HG03457 (cell line): ENCODE measurements around the gene UBXN6.

Experiments used
- ATAC-seq: cut with Tn5 transposase; IDR thresholded peaks from one replicate; pipeline ENCODE4 v1.9.1; 2021; ENCODE audit warnings: moderate number of reproducible peaks; ENCODE audit not compliant: unreplicated experiment

The UBXN6 gene

DNA sequence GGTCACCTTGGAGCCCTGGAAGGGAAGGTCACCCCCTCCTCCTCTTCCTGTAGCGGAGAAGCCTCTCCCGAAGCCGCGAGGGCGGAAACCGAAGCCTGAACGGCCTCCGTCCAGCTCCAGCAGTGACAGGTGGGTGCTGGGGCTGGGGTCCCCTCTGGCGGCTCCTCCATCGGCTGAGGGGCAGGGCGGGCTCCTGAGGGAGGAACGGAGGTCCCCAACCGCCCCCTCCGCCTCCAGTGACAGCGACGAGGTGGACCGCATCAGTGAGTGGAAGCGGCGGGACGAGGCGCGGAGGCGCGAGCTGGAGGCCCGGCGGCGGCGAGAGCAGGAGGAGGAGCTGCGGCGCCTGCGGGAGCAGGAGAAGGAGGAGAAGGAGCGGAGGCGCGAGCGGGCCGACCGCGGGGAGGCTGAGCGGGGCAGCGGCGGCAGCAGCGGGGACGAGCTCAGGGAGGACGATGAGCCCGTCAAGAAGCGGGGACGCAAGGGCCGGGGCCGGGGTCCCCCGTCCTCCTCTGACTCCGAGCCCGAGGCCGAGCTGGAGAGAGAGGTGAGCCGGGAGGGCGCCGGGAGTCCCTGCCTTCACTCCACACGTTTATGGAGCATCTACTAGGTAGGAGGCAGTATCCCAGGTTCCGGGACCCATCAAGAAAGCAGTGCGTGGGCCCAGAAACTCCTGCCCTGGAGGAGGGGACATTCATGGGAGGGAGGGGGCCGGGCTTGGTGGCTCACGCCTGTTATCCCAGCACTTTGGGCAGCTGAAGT, 36.5 kb upstream of the UBXN6 start:
- no peak for ATAC-seq

DNA sequence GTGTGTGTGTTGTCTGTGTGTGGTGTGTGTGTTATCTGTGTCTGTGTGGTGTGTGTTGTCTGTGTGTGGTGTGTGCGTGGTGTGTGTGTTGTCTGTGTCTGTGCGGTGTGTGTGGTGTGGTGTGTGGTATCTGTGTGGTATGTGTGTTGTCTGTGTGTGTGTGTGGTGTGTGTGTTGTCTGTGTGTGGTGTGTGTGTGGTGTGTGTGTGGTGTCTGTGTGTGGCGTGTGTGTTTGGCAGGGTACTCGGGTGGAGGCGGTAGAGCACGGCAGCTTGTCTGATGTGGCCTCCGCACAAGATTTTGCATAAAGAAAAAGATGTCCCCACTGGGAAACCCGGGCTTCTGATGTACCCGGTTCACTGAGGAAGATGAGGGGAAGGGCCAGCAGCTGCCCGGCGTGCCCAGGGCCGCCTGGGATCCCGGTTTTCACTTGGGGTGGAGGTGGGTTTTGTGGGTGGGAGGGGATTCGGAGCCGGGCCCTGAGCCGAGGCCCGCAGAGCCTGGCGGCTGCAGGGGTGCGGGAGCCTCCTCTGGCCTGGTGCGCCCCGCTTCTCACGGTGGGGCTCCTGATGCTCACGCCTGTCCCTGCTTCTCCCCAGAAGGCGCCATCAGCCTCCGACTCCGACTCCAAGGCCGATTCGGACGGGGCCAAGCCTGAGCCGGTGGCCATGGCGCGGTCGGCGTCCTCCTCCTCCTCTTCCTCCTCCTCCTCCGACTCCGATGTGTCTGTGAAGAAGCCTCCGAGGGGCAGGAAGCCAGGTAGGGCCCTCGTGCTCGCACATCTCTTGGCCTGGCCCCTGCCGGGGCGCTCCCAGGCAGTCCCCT, 35.7 kb upstream of the UBXN6 start:
- ATAC-seq = no peak

DNA sequence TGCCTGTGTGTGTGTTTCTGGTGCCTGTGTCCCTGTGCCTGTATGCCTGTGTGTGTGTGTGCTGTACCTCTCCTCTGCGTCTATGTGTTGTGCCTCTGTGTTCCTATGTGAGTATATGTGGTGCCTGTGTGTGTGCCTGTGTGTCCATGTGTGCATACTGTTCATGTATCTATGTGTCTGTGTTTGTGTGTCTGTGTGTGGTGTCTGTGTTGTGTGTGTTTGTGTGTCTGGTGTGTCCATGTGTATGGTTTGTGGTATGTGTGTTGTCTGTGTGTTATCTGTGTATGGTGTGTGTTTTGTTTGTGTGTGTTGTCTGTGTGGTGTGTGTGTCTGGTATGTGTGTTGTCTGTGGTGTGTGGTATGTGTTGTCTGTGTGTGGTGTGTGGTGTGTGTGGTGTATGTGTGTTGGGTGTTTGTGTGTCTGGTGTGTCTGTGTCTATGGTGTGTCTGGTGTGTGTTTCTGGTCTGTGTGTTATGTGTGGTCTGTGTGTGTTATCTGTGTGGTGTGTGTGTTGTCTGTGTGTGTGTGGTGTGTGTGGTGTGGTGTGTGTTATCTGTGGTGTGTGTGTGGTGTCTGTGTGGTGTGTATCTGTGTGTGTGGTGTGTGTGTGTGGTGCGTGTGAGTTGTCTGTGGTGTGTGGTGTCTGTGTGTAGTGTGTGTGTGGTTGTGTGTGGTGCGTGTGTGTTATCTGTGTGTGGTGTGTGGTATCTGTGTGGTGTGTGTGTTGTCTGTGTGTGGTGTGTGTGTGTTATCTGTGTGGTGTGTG, 34.9 kb upstream of the UBXN6 start:
- no peak for ATAC-seq

DNA sequence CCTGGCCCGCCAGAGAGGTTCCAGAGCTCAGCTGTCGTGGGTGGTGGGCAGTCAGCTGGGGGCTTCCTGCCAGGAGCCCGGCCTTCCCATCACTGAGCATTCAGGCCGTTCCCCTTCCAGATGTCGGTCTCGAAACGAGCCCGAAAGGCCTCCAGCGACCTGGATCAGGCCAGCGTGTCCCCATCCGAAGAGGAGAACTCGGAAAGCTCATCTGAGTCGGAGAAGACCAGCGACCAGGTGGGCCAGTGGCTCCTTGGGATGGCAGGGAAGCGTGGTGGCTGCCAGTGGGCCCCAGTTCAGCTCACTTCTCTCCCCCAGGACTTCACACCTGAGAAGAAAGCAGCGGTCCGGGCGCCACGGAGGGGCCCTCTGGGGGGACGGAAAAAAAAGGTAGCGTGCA, 33.9 kb upstream of the UBXN6 start:
- ATAC-seq = no peak

DNA sequence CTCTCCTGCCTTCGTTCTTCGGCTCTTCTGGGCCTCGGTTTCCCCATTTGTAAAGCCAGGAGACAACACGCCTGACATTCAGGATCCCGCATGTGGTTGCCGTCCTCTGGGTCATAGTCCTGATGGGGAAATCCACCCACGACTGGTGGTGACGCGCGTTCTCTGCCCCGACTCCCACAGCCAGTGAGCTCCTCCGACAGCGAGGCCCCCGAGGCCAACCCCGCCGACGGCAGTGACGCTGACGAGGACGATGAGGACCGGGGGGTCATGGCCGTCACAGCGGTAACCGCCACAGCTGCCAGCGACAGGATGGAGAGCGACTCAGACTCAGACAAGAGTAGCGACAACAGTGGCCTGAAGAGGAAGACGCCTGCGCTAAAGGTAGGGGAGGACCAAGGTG, 30.9 kb upstream of the UBXN6 start:
- ATAC-seq = no peak

DNA sequence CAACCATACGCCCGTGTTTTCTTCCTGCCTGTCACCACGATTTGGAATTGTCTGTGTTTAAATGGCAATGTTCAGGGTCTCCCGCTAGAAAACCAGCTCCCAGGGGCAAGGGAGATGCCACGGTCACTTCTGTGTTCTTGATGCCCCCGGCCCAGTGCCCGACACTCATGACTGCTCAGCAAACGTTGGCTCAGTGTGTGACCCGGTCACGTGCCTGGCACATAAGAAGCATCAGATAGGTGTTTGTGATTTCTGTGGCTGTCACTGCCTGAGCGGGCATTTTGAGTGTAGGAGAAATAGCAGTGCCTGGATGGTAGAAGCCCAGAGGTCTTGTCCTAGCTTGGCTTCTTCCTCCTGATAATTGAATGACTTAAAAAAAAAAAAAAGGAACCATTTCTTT, 30.0 kb upstream of the UBXN6 start:
- ATAC-seq = no peak

DNA sequence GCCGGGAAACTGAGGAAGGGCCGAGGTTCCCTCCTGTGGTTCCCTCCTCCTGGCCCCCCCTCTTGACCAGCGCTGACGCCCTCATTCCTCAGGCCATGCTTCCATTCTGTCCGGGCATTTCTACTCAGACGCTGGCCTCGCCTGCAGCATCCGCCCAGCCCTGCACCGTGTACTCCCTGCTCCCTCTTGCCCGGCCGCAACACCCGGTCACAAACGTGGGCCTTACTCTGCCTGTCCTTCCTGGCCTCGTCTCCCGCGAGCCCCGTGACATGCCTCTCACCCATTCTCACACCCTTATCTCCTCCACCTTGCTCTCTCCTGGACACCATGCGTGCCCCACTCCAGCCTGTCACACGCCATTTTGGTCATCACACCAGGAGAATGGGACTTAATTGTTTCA, 25.8 kb upstream of the UBXN6 start:
- no peak for ATAC-seq

DNA sequence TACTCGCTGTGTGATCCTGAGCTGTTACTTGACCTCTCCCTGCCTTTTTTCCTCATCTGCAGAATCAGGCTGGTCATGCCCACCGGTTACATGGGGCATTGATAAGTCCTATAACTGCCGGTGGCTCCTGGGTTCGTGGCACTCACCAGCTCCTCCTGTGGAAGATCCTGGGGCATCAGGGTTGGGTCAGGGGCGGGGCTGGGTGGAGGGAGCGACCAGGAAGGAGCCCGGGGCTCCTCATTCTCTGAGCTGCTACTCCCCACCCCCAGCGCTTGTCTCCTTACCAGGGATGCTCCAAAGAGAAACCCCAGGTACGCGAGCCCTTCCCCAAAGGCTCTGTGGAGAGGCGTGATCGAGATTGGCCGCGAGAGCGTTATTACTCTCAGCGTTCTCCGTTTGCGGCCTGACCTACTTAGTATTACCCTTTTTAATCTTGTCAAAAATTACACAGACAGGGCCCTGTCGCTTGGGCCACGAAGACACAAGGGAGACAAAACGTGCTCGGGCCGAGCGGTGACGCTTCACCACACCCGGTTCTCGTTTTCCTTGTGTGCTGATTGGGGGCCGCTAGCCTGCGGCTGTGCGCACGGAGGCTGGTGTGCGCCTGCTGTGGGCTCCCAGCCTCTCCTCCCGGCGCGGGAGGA, 25.2 kb upstream of the UBXN6 start:
- no peak for ATAC-seq

DNA sequence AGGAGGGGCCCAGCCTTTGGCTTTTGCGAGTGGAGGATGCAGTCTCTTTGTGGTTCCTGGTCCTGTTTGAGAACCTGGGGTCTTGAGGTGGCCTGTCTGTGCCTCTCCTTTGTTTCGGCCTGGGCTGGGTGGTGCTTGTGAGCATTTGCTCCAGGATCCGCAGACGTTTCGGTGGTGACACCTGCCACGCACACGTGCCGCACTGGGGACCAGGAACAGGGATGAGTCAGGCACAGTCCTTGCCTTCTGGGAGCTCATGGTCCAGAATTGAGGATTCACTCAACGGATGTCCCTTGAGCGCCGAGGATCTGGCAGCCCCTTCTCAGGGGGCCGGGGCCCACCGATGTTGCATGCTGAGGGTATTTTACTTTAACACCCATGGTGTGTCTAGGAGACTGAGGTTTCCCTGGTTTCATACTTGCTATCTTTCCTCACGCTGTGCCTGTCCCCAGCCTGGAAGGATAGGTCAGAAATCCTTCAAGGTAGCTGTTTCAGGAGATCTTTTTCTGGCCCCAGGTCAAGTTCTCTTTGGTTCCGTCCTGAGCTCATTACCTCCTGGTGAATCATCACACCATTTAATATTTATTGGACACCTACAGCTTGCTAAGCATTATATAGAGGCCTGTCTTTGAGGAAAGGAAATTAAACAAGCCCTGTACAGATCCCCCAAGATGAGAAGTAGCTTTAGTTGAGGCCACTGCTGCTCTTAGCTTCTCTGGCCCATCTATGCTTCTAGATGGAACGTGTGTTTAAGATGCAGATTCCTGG, 19.6 kb upstream of the UBXN6 start:
- ATAC-seq = no peak

DNA sequence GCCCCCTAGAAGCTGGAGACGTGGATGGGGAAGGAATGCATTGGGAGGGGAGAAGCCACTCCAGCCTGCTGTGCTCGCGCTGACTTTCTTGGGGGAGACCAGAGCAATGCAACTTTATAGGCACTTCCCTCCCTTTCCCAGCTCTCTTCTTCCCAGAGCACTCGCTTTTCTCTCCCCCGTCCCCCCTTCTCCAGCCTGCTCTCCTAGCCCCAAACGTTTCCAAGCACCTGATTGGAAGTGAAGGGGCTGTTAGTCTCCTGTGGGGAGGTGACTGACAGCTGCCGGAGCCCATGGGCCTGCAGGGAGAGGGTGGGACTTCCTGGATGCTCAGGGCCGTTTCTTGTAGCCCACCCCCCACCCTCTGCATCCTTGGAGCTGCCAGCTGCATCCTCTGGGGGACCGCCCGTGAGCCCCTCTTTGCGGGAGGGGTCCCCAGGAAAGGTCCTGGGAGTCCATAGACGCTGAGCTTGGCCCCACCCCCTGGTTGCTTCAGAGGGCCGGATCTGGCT, 17.0 kb upstream of the UBXN6 start:
- ATAC-seq = no peak

DNA sequence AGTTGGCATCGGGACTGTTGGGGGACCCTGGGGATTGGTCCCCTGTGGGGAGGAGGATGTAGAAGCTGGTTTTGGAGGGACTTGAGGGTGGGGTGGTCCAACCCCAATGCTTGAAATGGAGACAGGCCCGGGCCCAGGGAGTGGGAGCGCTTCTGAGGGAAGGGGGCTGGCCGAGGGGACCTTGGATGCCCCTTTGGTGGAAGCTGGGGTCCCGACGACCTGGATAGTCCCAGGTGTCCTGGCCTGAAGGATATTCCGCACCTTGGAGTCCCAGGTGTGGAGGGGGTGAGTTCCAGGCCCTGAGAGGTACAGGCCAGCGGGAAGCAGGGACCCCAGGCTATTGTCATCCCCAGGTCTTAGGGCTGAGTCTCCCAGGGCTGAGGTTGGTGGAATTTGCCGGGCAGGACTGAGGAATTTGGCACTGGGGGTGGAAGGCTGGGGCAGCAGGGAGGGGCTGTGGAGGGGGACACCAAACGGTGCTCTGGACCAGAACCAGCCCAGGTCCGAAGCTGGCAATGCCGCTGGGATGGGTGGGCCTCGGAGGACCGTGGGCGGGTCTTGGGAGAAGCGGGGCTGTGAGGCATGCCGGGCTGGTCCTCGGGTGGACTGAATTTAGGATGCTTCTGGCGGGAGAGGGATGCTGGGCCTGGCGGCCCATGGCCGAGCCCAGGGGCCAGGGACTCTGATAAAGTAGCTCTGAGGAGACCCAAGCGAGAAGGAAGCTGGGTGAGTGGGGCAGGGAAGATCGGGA, 16.3 kb upstream of the UBXN6 start:
- ATAC-seq = no peak

DNA sequence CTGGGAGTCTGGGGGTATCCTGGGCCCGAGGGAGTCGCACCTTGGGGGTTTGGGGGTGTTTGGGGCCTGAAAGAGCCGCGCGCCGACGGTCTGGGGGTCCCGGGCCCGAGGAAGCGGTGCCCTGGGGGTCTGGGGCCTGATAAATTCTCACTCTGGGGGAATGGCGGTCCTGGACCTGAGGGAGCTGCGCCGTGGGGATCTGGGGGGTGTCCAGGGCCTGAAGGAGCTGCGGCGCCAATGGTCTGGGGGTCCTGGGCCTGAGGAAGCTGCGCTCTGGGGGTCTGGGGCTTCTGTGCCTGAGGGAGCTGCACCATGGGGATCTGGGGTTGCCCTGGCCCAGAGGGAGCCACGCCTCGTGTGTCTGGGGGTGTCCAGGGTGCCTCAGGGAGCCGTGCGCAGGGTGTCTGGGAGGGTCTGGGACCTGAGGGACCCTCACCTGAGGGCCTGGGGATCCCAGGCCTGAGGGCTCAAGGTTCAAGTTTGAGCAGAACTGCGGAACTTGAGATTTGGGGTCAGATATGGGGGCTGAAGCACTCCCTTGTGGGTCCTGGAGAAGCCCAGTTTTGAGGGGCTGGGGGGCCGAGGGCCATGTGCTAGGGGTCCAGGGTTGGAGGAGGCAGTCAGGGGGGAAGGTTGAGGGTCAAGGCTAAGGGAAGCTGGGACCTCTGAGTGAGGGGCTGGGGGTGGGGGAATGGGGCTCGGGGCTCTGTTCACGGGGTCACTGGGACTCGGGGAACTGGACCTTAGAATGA, 15.6 kb upstream of the UBXN6 start:
- ATAC-seq = no peak

DNA sequence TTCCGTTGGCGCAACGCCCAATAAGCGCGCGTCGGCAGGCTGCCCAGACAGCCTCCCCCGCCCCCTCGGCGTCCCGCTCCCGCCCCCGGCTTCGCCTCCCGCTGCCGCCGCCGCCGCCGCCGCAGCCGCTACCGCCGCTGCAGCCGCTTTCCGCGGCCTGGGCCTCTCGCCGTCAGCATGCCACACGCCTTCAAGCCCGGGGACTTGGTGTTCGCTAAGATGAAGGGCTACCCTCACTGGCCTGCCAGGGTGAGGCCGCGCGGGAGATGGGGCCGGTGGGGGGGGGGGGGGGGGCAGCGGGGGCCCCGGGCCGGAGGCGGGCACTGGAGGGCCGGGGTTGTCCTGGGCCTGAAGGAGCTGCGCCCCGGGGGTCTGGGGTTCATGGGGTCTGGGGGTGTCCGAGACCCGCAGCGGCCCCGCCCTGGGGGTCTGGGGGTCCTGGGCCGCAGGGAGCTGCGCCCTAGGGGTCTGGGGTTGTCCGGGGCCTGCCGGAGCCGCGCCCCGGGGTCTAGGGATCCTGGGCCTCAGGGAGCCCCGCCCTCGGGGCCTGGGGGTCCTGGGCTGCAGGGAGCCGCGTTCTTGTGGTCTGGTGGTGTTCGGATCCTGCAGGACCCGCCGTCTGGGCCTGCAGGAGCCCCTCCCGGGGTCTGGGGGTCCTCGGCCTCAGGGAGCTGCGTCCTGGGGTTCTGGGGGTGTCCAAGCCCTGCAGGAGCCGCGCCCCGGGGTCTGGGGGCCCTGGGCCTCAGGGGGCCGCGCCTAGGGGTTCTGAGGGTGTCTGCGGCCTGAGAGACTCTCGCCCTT, 14.8 kb upstream of the UBXN6 start, which contains the start of gene HDGFL2:
HDGFL2 (plus strand) TSS at position 124 of the 801 bp plus-strand sequence; CDS start at position 178, 54 bp downstream.
- peak; percentile 8 for ATAC-seq

DNA sequence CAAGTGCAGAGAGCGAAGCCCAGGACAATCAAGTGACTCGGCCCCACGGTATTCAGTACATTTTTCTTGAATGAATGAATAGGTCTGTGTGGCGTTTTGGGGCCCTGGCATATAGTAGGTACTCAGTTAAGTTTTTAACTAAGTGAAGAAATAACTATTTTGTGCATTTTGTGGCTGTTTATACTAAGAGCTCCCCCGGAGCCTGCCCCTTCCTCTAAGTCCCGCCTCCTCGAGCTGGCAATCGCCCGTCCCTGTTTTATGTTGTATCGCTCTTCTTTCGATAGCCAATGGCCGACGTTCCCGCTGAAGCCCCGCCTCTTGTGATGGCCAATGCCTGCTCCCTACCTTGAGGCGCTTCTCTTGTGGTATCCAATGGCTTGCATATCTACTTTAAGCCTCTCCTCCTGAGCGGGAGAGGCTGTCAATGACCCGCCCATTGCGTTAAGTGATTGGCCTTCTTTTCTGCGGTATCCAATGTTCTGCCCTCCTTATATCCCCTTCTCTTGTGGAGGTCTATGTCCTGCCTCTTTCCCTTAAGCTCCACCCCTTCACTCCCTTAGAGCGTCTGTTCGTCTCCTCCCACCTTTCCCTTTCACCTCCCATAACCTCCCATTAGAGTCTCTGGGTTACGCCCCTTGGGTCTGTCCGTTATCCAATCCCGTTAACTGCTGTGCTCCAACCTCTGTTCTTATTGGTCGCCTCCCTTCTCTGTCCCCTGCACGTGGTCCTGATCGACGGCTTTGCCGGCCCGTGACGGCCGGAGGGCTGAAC, 14.0 kb upstream of the UBXN6 start:
- peak; percentile 69 for ATAC-seq

DNA sequence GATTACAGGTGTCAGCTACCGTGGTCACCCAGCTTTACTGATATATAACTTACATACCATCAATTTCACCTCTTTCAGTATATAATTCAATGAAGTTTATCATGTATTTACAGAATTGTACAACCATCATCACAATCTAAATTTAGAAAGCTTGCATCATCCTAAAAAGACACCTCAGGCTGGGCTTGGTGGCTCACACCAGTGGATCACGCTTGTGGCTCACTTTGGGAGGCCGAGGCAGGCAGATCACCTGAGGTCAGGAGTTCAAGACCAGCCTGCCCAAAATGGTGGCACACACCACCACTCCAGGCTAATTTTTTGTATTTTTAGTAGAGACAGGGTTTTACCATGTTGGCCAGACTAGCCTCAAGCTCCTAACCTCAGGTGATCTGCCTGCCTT, 10.2 kb upstream of the UBXN6 start:
- no peak for ATAC-seq

DNA sequence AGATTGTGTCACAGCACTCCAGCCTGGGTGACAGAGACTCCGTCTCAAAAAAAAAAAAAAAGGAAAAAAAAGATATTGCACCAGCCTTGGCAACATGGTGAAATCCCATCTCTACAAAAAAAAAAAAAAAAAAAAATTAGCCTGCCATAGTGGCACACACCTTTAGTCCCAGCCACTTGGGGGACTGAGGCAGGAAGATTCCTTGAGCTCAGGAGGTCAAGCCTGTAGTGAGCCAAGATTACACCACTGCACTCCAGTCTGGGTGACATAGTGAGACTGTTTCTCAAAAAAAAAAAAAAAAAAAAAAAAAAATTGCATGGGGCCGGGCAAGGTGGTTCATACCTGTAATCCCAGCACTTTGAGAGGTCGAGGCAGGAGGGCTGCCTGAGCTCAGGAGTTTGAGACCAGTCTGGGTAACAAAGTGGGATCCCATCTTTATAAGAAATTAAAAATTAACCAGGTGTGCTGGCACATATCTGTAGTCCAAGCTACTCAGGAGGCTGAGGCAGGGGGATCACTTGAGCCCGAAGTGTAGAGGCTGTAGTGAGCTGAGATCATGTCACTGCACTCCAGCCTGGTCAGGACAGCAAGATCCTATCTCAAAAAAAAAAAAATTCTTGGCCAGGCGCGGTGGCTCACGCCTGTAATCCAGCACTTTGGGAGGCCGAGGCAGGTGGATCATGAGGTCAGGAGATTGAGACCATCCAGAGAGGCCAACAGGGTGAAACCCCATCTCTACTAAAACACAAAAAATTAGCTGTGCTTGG, 7.4 kb upstream of the UBXN6 start:
- no peak for ATAC-seq
